Epithelial cell of proximal tubule (primary cell): ENCODE results near the gene RRP9. TPM values are rescaled to one million over a fixed set of nuclear protein-coding genes. Genes with fewer than 3 reads are reported as not detected.

Experiments
- DNase-seq: peaks from one replicate; pipeline ENCODE4 v3.0.0-alpha.2; 2011; ENCODE audit warnings: low read depth
- H3K4me3 ChIP-seq: 2 replicates; pipeline ENCODE4 v1.5.1; 2011; ENCODE audit warnings: low read depth, mild to moderate bottlenecking, low read length
- total RNA-seq: library from RNA; depleted of rRNA; stranded (reverse); fragments of >200 nt; gene quantifications from 2 replicates; pipeline ENCODE4 v1.2.3, GENCODE V29; 2015
- TF ChIP-seq, protein P1 (sequence below): conservative IDR thresholded peaks from 2 replicates; pipeline ENCODE4 v1.5.1; 2012; ENCODE audit warnings: low read depth, mild to moderate bottlenecking, low read length

RRP9 gene
- total RNA-seq, 1 donor from 2014 or later = 28.0 TPM

DNA sequence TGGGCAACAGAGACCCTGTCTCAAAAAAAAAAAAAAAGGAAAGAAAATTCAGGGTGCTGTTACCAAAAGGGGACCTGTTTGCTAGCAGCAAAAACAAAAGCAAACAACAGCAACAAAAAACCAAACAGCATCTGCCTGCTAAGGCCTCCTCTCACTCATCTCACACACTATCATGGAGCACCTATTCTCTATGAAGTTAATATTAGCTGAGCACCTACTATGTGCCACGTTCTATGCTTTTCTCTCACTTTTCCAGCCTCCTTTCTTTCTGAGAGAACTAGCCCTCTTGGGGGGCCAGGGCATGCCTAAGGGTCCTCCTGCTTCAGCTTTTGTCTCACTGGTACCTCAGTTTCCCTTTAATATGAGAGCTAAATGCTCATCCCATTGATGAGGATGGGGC is 13.0 kb upstream of the RRP9 start:
- no peak overlapping the region for H3K4me3 ChIP-seq
- DNase-seq = no peak
- TF ChIP-seq, protein P1, sequence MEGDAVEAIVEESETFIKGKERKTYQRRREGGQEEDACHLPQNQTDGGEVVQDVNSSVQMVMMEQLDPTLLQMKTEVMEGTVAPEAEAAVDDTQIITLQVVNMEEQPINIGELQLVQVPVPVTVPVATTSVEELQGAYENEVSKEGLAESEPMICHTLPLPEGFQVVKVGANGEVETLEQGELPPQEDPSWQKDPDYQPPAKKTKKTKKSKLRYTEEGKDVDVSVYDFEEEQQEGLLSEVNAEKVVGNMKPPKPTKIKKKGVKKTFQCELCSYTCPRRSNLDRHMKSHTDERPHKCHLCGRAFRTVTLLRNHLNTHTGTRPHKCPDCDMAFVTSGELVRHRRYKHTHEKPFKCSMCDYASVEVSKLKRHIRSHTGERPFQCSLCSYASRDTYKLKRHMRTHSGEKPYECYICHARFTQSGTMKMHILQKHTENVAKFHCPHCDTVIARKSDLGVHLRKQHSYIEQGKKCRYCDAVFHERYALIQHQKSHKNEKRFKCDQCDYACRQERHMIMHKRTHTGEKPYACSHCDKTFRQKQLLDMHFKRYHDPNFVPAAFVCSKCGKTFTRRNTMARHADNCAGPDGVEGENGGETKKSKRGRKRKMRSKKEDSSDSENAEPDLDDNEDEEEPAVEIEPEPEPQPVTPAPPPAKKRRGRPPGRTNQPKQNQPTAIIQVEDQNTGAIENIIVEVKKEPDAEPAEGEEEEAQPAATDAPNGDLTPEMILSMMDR = no peak

DNA sequence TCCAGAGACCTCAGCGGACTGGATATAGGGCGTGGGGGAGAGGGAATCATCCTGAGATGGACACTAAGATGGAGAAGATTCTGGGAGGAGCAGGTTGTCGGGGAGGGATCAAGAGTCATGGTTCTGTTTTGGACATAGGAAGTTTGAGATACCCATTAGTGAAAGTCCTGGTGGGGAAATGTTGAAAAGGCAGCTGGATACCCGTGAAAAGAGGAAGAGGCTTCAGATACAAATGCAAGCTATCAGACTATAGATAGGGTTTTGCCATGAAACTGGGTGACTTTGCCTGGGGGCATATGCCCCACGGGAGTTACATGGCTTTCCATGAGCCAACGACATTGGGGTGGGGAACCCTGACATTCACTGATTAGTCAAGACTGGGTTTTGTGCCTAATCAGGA is 12.4 kb upstream of the RRP9 start:
- DNase-seq = no peak
- TF ChIP-seq, protein P1 = no peak
- no peak overlapping the region for H3K4me3 ChIP-seq

DNA sequence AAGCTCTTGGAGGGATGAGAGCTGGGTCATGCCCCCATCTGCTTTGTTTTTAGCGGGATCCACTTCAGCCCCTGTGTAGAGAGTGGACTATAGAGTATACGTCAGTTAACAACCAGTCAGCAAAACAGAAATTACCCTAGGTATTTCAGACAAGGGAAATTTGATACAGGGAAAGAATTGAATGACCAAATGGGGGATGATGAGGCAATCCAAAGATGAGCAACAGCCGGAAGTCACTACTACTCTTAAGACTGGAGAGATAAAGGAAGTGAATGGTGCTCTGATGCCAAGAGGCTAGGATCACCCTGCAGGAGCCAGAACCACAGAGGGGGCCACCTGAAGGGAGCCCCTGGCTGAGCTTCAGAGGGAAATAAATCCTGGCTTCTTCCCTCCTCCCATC is 11.7 kb upstream of the RRP9 start:
- no peak for DNase-seq
- TF ChIP-seq, protein P1 = no peak
- no peak overlapping the region for H3K4me3 ChIP-seq

DNA sequence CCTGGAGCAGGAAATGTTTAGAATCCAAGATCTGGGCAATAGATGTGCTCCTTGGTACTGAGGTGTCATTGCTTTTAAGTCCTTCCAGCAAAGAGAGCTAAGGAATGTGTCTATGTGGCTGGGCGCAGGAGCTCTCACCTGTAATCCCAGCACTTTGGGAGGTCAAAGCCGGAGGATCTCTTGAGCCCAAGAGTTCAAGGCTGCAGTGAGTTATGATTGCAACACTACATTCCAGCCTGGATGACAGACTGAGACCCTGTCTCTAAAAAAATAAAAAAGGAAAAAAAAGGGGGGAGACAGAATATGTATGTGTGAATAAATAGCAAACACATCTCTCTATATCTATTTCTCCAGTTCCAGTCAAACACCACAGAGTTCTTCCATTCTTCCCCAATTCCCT is 9.2 kb upstream of the RRP9 start:
- DNase-seq = no peak
- no peak overlapping the region for H3K4me3 ChIP-seq
- TF ChIP-seq, protein P1 = no peak

DNA sequence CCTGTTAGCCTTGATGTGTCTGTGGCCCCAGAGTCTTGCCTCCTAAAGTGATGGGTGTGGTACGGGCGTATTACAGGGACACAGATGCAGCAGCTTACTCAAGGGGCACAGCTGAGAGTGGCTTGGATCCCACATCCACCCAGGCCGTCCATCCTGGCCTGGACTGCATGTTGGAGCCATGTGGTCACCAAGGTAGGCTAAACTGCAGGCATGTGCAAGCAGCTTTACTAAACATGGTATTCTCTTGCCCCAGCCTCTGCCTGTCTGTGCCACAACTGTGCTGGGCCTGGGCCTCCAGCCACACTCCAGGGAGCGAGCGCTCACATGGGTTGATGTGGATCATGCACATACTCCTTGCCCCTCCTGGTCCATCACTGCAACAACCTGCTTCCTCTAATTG is 7.4 kb upstream of the RRP9 start:
- H3K4me3 ChIP-seq = no peak overlapping the region
- DNase-seq = no peak
- TF ChIP-seq, protein P1 = no peak

DNA sequence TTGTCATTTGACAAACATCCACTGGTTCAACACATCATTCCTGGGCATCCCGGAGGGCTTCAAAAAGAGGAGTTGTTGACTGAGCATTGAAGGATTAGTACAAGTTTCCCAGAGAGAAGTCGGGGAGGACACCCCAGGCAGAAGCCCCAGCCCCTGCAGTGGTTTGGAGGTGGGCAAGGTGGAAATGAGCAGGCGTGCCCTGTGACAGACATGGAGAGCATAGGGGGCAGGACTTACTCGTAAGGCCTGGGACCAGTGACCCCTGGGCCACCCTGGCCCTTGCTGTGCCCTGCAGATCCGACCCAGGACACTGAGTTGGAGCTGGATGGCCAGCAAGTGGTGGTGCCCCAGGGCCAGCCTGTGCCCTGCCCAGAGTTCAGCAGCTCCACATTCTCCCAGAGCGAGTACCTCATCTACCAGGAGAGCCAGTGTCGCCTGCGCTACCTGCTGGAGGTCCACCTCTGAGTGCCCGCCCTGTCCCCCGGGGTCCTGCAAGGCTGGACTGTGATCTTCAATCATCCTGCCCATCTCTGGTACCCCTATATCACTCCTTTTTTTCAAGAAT is 6.4 kb upstream of the RRP9 start:
- no peak for DNase-seq
- TF ChIP-seq, protein P1 = no peak
- H3K4me3 ChIP-seq = no peak overlapping the region

DNA sequence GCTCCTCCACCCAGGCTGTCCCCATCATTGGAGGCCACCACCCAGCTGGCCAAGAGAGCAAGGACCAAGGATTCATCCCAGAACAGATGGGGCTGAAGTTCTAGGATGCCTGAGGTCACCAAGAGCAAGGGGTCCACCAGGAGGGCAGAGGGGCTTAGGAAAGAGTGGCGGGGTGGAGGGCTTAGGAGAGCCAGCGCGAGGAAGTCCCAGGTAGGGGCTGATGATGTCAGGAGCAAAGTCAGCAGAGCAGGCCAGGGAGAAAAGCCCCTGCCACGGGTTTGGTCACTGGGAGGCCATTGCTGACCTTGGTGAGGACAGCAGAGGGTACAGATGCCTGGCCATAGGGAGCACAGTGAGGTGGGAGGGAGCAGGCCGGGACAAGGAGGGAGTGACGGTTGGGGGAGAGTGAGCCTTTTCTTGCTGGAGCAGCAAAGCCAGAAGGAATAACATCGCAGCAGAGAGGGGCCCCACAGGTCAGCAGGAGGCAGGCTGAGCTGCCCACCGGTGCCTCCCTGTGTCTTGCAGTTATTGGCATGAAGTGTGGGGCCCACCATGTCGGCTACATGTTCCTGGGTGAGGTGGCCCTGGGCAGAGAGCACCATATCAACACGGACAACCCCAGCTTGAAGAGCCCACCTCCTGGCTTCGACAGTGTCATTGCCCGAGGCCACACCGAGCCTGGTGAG is 5.7 kb upstream of the RRP9 start:
- TF ChIP-seq, protein P1 = no peak
- no peak overlapping the region for H3K4me3 ChIP-seq
- no peak for DNase-seq
